Measurements from ENCODE around the gene PCGF3. TPM values are rescaled to one million over a fixed set of nuclear protein-coding genes. Genes with fewer than 3 reads are reported as not detected.

The PCGF3 gene
- total RNA-seq, 4 donors from 2014 or later: 17.7 to 80.6 (median 53.4) TPM

DNA sequence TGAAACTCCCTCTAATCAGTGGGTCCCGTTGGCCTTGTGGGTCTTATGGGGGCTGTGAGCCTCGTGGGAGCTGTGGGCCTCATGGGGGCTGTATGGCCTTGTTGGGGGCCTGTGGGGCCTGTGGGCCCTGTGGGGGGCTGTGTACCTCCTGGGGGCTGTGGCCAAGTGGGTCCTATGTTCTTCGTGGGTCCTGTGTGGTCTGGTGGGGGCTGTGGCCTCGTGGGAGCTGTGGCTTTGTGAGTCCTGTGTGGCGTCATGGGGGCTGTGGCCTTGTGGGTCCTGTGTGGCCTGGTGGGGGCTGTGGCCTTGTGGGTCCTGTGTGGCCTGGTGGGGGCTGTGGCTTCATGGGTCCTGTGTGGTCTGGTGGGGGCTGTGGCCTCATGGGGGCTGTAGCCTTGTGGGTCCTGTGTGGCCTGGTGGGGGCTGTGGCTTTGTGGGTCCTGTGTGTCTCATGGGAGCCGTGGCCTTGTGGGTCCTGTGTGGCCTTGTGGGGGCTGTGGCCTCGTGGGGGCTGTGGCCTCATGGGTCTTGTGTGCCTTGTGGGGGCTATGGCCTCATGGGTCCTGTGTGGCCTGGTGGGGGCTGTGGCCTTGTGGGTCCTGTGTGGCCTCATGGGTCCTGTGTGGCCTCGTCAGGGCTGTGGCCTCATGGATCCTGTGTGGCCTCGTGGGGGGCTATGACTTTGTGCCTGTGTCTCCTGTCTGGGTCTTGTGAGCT, 7.4 kb downstream of the PCGF3 start:
- H3K27me3 ChIP-seq: no peaks in the 10 kb centered on the region
- no peaks in the 10 kb centered on the region for H3K9me3 ChIP-seq
- DNase-seq: no peak
- intact Hi-C loops (cut with DNase I; ENCODE audit: low total_unique reads): no loop called here
- no peak overlapping the region for H3K27ac ChIP-seq
- no peaks in the 10 kb centered on the region for H3K36me3 ChIP-seq
- H3K4me1 ChIP-seq: peaks cover 0 to 10% of the 10 kb centered on the region in 2 donors
- H3K4me3 ChIP-seq: no peak overlapping the region
- TF ChIP-seq POLR2A (IDR thresholded peaks at IDR 0.05): no peak
- TF ChIP-seq, protein P1, sequence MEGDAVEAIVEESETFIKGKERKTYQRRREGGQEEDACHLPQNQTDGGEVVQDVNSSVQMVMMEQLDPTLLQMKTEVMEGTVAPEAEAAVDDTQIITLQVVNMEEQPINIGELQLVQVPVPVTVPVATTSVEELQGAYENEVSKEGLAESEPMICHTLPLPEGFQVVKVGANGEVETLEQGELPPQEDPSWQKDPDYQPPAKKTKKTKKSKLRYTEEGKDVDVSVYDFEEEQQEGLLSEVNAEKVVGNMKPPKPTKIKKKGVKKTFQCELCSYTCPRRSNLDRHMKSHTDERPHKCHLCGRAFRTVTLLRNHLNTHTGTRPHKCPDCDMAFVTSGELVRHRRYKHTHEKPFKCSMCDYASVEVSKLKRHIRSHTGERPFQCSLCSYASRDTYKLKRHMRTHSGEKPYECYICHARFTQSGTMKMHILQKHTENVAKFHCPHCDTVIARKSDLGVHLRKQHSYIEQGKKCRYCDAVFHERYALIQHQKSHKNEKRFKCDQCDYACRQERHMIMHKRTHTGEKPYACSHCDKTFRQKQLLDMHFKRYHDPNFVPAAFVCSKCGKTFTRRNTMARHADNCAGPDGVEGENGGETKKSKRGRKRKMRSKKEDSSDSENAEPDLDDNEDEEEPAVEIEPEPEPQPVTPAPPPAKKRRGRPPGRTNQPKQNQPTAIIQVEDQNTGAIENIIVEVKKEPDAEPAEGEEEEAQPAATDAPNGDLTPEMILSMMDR (IDR thresholded peaks at IDR 0.05): no peak

DNA sequence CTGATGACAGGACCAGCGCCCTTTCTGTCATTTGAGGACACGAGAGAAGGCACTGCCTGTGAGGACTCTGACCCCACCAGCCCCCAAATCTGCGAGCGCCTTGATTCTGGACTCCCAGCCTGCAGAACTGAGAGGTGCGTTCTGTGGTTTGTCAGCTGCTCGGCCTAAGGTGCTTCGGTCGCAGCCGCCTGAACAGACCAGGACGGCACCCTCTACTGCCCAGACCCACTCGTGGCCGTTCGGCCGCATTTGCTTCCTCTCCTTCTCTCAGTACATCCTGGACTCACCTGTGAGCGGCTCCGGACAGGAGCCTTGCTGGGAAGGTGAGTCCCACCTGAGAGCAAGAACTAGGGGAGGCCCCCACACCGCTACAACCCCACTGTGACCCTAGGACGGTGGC, 8.5 kb downstream of the PCGF3 start:
- Histone ChIP-seq H3K4me3 (no peak overlapping the region), H3K36me3 (no peaks in the 10 kb centered on the region), H3K27me3 (no peaks in the 10 kb centered on the region), H3K27ac (no peak overlapping the region), H3K4me1 (no peaks in the 10 kb centered on the region), H3K9me3 (no peaks in the 10 kb centered on the region)
- DNase-seq: no peak
- TF ChIP-seq POLR2A (IDR thresholded peaks at IDR 0.05): no peak
- TF ChIP-seq, protein P1 (IDR thresholded peaks at IDR 0.05): no peak
- intact Hi-C loops (cut with DNase I; ENCODE audit: low total_unique reads): no loop called here

DNA sequence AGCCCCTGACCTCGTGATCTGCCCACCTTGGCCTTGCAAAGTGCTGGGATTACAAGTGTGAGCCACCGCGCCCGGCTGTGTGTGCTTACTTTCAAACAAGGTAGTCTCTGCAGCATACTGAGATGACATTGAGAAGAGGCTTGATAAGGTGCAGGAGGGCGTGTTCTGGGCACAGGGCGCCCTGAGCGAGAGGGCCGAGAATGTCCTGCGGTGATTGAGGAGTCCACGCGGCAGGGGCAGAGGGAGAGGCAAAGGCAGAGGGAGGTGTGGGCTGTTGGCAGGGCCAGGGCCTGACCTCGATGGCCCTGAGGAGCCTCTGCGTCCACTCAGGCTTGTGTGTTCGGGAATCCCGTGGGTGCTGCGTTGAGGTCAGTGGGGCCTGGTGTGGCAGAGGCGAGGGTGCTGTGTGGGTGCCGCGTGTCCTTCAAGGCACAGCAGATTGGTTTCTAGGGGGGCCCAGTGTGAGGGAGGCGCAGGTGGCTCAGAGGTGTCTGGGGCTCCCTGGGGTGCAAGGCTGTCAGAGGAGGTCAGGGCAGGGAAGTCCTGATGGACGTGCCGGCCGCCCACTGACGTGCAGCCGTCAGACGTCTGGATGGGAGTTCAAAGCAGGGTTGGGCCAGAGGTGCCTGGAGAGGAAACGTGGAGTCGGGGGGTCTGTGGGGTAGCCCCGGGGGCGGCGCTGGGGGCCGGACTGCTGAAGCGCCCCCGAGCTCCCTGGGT, 12.1 kb downstream of the PCGF3 start:
- H3K9me3 ChIP-seq: no peaks in the 10 kb centered on the region
- no peak for TF ChIP-seq POLR2A (IDR thresholded peaks at IDR 0.05)
- TF ChIP-seq, protein P1 (IDR thresholded peaks at IDR 0.05): no peak
- H3K4me3 ChIP-seq: no peak overlapping the region
- DNase-seq: no peak
- no peak overlapping the region for H3K27ac ChIP-seq
- peaks cover 0 to 7% of the 10 kb centered on the region in 2 donors for H3K4me1 ChIP-seq
- no peaks in the 10 kb centered on the region for H3K27me3 ChIP-seq
- no peaks in the 10 kb centered on the region for H3K36me3 ChIP-seq
- intact Hi-C loops (cut with DNase I; ENCODE audit: low total_unique reads): no loop called here

DNA sequence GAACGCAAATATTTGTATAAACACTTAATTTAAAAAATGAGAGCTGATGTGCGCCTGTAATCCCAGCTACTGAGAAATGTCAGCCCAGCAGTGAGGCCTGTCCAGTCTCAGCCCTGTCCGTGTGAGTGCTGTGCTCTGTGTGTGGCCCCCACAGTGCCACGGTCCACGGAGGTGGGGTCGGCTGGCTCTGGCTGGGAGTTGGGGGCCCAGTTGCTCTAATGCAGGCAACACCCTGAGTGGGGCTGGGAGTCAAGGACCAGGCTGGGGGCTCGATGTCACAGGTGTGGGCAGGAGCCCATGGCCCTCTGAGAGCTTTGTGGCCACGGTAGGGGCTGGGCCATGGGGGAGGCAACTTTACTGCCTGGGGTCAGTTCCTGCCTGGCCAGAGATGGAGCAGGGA, 12.8 kb downstream of the PCGF3 start:
- H3K9me3 ChIP-seq: no peaks in the 10 kb centered on the region
- peaks cover 0 to 7% of the 10 kb centered on the region in 2 donors for H3K4me1 ChIP-seq
- H3K27me3 ChIP-seq: no peaks in the 10 kb centered on the region
- no peak for TF ChIP-seq POLR2A (IDR thresholded peaks at IDR 0.05)
- TF ChIP-seq, protein P1 (IDR thresholded peaks at IDR 0.05): no peak
- H3K36me3 ChIP-seq: no peaks in the 10 kb centered on the region
- no peak overlapping the region for H3K4me3 ChIP-seq
- intact Hi-C loops (cut with DNase I; ENCODE audit: low total_unique reads): no loop called here
- no peak for DNase-seq
- no peak overlapping the region for H3K27ac ChIP-seq

All from uterus (tissue), 4 donors.